ENCODE results near the gene AATK.
"Not testable (repeated sequence)": the region's sequence is repeated elsewhere in the genome, so short reads cannot be mapped to it uniquely, and the experiment has no call there.

The AATK gene

GRCh38 chr17:81086789-81087551, 79.1 kb downstream of the AATK start:
- DNase-seq, result no peak

- DNase-seq, result no peak
Measured at GRCh38 chr17:81085420-81085911, 80.6 kb downstream of the AATK start.

GRCh38 chr17:81084680-81085419, 81.2 kb downstream of the AATK start:
- DNase-seq, result no peak

GRCh38 chr17:81083125-81083765, 82.8 kb downstream of the AATK start:
- no peak for DNase-seq

- DNase-seq, result no peak
Measured at GRCh38 chr17:81082177-81083073, 83.6 kb downstream of the AATK start.

- DNase-seq, result no peak
Measured at GRCh38 chr17:81081222-81082176, 84.5 kb downstream of the AATK start.

GRCh38 chr17:81080019-81080418, 86.0 kb downstream of the AATK start:
- no peak for DNase-seq

- DNase-seq, result not testable (repeated sequence)
Measured at GRCh38 chr17:81078026-81078913, 87.8 kb downstream of the AATK start.

- no peak for DNase-seq
Measured at GRCh38 chr17:81076141-81076679, 89.8 kb downstream of the AATK start.

GRCh38 chr17:81075307-81075706, 90.7 kb downstream of the AATK start:
- DNase-seq, result no peak

- no peak for DNase-seq
Measured at GRCh38 chr17:81074875-81075274, 91.1 kb downstream of the AATK start.

GRCh38 chr17:81073967-81074839, 91.8 kb downstream of the AATK start:
- no peak for DNase-seq

- DNase-seq, result no peak
Measured at GRCh38 chr17:81071761-81072741, 94.0 kb downstream of the AATK start.

GRCh38 chr17:81070541-81071246, 95.3 kb downstream of the AATK start:
- DNase-seq, result no peak

- DNase-seq, result no peak
Measured at GRCh38 chr17:81069135-81069645, 96.8 kb downstream of the AATK start.

- no peak for DNase-seq
Measured at GRCh38 chr17:81068411-81069134, 97.4 kb downstream of the AATK start.

Data from cortex of kidney (tissue), 1 donor.